K562 (cell line): ENCODE data around the gene IL31RA. TPM values are rescaled to one million over a fixed set of nuclear protein-coding genes. Genes with fewer than 3 reads are reported as not detected.

Experiments used
- ATAC-seq: fragments of 200-7000 bp; cut with Tn5 transposase; 3 replicates; pipeline ENCODE4 v1.9.1; 2020; ENCODE audit warnings: moderate library complexity
- BruUV-seq: library from RNA; stranded (reverse); fragments of 400-500 nt; replicated peaks from 2 replicates; lab custom pipeline; 2021; lab: Mats Ljungman, UMichigan
- CTCF ChIA-PET: fragments of 300-600 bp; formaldehyde crosslinking; extraction: SDS; loops from one replicate; lab custom pipeline; 2021; ENCODE audit warnings: low intra/inter-chr PET ratio; lab: Yijun Ruan, JAX
- POLR2A ChIA-PET: fragments of 300-600, 350-650 bp; sonication (Branson Sonifier 250); formaldehyde crosslinking; extraction: SDS; loops from one replicate; lab custom pipeline; 2021; ENCODE audit warnings: antibody characterized with exemption, inconsistent platforms; lab: Yijun Ruan, JAX
- DNase-seq, 4 experiments: peaks; one replicate each; pipeline versions ENCODE4 v3.0.0 to v3.0.0-alpha.2; 2011 to 2018; ENCODE audit warnings: low spot score in 3 of 4, mixed read lengths in 3 of 4; ENCODE audit errors: extremely low read depth in 1 of 4
- FAIRE-seq: peaks from 2 replicates; lab custom pipeline; 2011; peaks lifted over from hg19 to GRCh38; lab: Jason Lieb, UNC
- H2AFZ ChIP-seq: 2 replicates; pipeline ENCODE4 v1.6.0; 2011; ENCODE audit warnings: low read depth, low read length, control low read depth, inconsistent platforms
- H3K27ac ChIP-seq: fragments of 200-600 bp; 3 replicates; pipeline ENCODE4 v1.8.0; 2011; ENCODE audit warnings: low read depth, mild to moderate bottlenecking, control low read depth, inconsistent platforms, low read length, moderate library complexity, mixed read lengths; ENCODE audit errors: extremely low read depth
- H3K27me3 ChIP-seq, 2 experiments: fragments of 300-600 bp in 1 of 2; 2 replicates in 1 of 2; 3 replicates in 1 of 2; pipeline versions ENCODE4 v1.6.0 to v1.8.0; 2011; ENCODE audit warnings: inconsistent platforms in 2 of 2, low read length in 2 of 2, mild to moderate bottlenecking in 1 of 2, mixed read lengths in 1 of 2, moderate library complexity in 1 of 2; ENCODE audit not compliant: control insufficient read depth in 2 of 2, insufficient read depth in 2 of 2
- H3K36me3 ChIP-seq: fragments of 300-600 bp; 3 replicates; pipeline ENCODE4 v1.8.0; 2011; ENCODE audit warnings: mild to moderate bottlenecking, low read length, inconsistent platforms; ENCODE audit not compliant: control insufficient read depth, insufficient read depth
- H3K4me1 ChIP-seq, 2 experiments: fragments of 200-600 bp in 1 of 2; replicated peaks in 1 of 2; 2 replicates in 1 of 2; 3 replicates in 1 of 2; pipeline versions ENCODE4 v1.5.1 to v1.8.0; 2011; ENCODE audit warnings: inconsistent platforms in 2 of 2, low read length in 2 of 2, mild to moderate bottlenecking in 1 of 2, mixed read lengths in 1 of 2, moderate library complexity in 1 of 2; ENCODE audit not compliant: control insufficient read depth in 2 of 2, insufficient read depth in 2 of 2
- H3K4me2 ChIP-seq: 2 replicates; pipeline ENCODE4 v1.6.1; 2011; ENCODE audit warnings: low read length, control low read depth, inconsistent platforms, mixed read lengths; ENCODE audit not compliant: insufficient read depth
- H3K4me3 ChIP-seq: fragments of 200-600 bp; sonication (generic), shearing (Covaris generic); 2 replicates; pipeline ENCODE4 v1.5.1; 2016; ENCODE audit warnings: control low read depth, inconsistent platforms
- H3K79me2 ChIP-seq: fragments of 200-600 bp; 3 replicates; pipeline ENCODE4 v1.8.0; 2011; ENCODE audit warnings: low read length, inconsistent platforms; ENCODE audit not compliant: control insufficient read depth, insufficient read depth
- H3K9ac ChIP-seq, 2 experiments: 2 replicates each; pipeline versions ENCODE4 v1.6.0 to v1.6.1; 2011; ENCODE audit warnings: low read depth in 2 of 2, low read length in 2 of 2, control low read depth in 1 of 2, inconsistent platforms in 1 of 2, mild to moderate bottlenecking in 1 of 2, mixed read lengths in 1 of 2; ENCODE audit not compliant: insufficient read depth in 1 of 2
- H3K9me1 ChIP-seq: one replicate; pipeline ENCODE4 v1.6.0; 2011; ENCODE audit warnings: inconsistent platforms, mild to moderate bottlenecking, low read length, moderate library complexity; ENCODE audit not compliant: control insufficient read depth, insufficient read depth
- H3K9me3 ChIP-seq: replicated peaks from 2 replicates; pipeline ENCODE4 v1.5.1; 2011; ENCODE audit warnings: low read depth, low read length, inconsistent platforms; ENCODE audit not compliant: control insufficient read depth, insufficient read depth
- H4K20me1 ChIP-seq: replicated peaks from 2 replicates; pipeline ENCODE4 v1.6.1; 2011; ENCODE audit warnings: low read length, inconsistent platforms, mixed read lengths; ENCODE audit not compliant: control insufficient read depth, insufficient read depth
- CHD1 ChIP-seq: fragments of 200-600 bp; sonication (generic); IDR thresholded peaks from one replicate; pipeline ENCODE4 v1.6.1; 2012; ENCODE audit warnings: mild to moderate bottlenecking, moderate library complexity, low read length, inconsistent platforms
- KLF1 ChIP-seq: fragments of 450-650 bp; IDR thresholded peaks from 2 replicates; pipeline ENCODE4 v1.6.1; 2016; ENCODE audit warnings: missing genetic modification characterization, missing compliant biosample characterization
- MNT ChIP-seq, 2 experiments: fragments of 450-650 bp; conservative IDR thresholded peaks; 2 replicates each; pipeline ENCODE4 v1.6.1; 2017; ENCODE audit warnings: mild to moderate bottlenecking in 2 of 2, moderate library complexity in 2 of 2
- MTF1 ChIP-seq: fragments of 250-450 bp; sonication (Bioruptor Pico); IDR thresholded peaks from 2 replicates; pipeline ENCODE4 v1.9.0; 2021; ENCODE audit warnings: moderate library complexity, mild to moderate bottlenecking, inconsistent platforms, borderline replicate concordance
- PHB ChIP-seq: fragments of 250-450 bp; sonication (Bioruptor Pico); IDR thresholded peaks from 2 replicates; pipeline ENCODE4 v1.5.0; 2021
- POLR2AphosphoS5 ChIP-seq: IDR thresholded peaks from 2 replicates; pipeline ENCODE4 v1.6.1; 2011; ENCODE audit warnings: mild to moderate bottlenecking, low read depth, low read length, moderate library complexity; ENCODE audit not compliant: control insufficient read depth, insufficient read depth
- RBFOX2 ChIP-seq: fragments of 200-400 bp; formaldehyde crosslinking; IDR thresholded peaks from 2 replicates; pipeline ENCODE4 v1.6.1; 2017; ENCODE audit warnings: low read depth, mild to moderate bottlenecking, low read length, moderate library complexity
- SNIP1 ChIP-seq: fragments of 450-650 bp; IDR thresholded peaks from 2 replicates; pipeline ENCODE4 v1.7.1; 2017; ENCODE audit warnings: low read depth, mild to moderate bottlenecking
- SRF ChIP-seq, 2 experiments: fragments of 250-450, 450-650 bp in 1 of 2; sonication (Bioruptor Pico) in 1 of 2; sonication (generic) in 1 of 2; formaldehyde crosslinking; IDR thresholded peaks; 2 replicates each; pipeline versions ENCODE4 v1.5.0 to v1.5.1; 2020 to 2022; ENCODE audit warnings: mild to moderate bottlenecking in 1 of 2, missing genetic modification reagents in 1 of 2
- ZNF232 ChIP-seq: sonication (generic); formaldehyde crosslinking; IDR thresholded peaks from 2 replicates; pipeline ENCODE4 v1.8.0; 2022; ENCODE audit warnings: mild to moderate bottlenecking, missing genetic modification reagents
- ZNF316 ChIP-seq: fragments of 450-650 bp; IDR thresholded peaks from 2 replicates; pipeline ENCODE4 v1.6.1; 2016
- ZNF408 ChIP-seq: fragments of 250-450 bp; sonication (Bioruptor Pico); IDR thresholded peaks from 2 replicates; pipeline ENCODE4 v1.4.0; 2020; ENCODE audit warnings: low read depth, mild to moderate bottlenecking, moderate library complexity
- ZNF507 ChIP-seq: conservative IDR thresholded peaks from 2 replicates; pipeline ENCODE4 v1.6.1; 2017; ENCODE audit warnings: missing genetic modification characterization, missing compliant biosample characterization
- ZNF57 ChIP-seq: fragments of 450-650 bp; formaldehyde crosslinking; IDR thresholded peaks from 2 replicates; pipeline ENCODE4 v1.4.0; 2020; ENCODE audit warnings: mild to moderate bottlenecking, moderate library complexity
- ZNF75A ChIP-seq: fragments of 450-650 bp; formaldehyde crosslinking; IDR thresholded peaks from 2 replicates; pipeline ENCODE4 v1.4.0; 2020; ENCODE audit warnings: mild to moderate bottlenecking
- WGBS: fragments of 100-300 bp; shearing (Covaris generic); methylation state at CpG from one replicate; pipeline ENCODE4 v1.1.6; 2016; ENCODE audit warnings: low coverage, mixed read lengths; ENCODE audit not compliant: insufficient coverage; ENCODE audit errors: missing lambda C conversion rate; 5-methylcytosine and 5-hydroxymethylcytosine counted together
- in situ Hi-C: fragments of 300-500 bp; cut with MboI; formaldehyde crosslinking; loops from 4 replicates; pipeline ENCODE4 v1.15.0; 2018; ENCODE audit warnings: inconsistent platforms, mixed read lengths
- intact Hi-C: fragments of 100-400 bp; cut with micrococcal nuclease; formaldehyde crosslinking; loops from 2 replicates; pipeline ENCODE4 v1.14.2; 2022
- polyA plus RNA-seq, 8 experiments: library from polyadenylated mRNA; depleted of rRNA in 4 of 8; stranded (reverse) in 5 of 8; unstranded in 3 of 8; fragments of >200 nt; fragmentation: Nextera tagmentation in 2 of 8; fragmentation: Illumina TruSeq in 1 of 8; extraction: Ambion mirVana in 2 of 8; extraction: Trizol in 1 of 8; gene quantifications; 2 replicates each; pipeline versions ENCODE4 v1.2.1 to v1.2.3, GENCODE V29; 2011 to 2014; ENCODE audit warnings: inconsistent platforms in 1 of 8, missing spikeins in 1 of 8
- total RNA-seq, 7 experiments: library from RNA; depleted of rRNA in 6 of 7; stranded (reverse); fragments of >200 nt in 6 of 7; fragmentation: Illumina TruSeq in 2 of 7; extraction: Trizol in 2 of 7; gene quantifications; 2 replicates each; pipeline versions ENCODE4 v1.2.1 to v1.2.3, GENCODE V29; 2011 to 2021; ENCODE audit warnings: low replicate concordance in 1 of 7
- TF ChIP-seq, protein P1 (sequence below): fragments of 250-450 bp; sonication (Bioruptor Pico); IDR thresholded peaks from 2 replicates; pipeline ENCODE4 v1.5.0; 2021; ENCODE audit warnings: mild to moderate bottlenecking, borderline replicate concordance
- TF ChIP-seq, protein P2 (sequence below): fragments of 450-650 bp; IDR thresholded peaks from 2 replicates; pipeline ENCODE4 v1.6.1; 2016; ENCODE audit warnings: mild to moderate bottlenecking

IL31RA gene
- total and polyA plus RNA-seq, 9 of the 15 experiments (the other 6 are each of a cell fraction or from before 2014, with no cell fraction given) = not detected

DNA sequence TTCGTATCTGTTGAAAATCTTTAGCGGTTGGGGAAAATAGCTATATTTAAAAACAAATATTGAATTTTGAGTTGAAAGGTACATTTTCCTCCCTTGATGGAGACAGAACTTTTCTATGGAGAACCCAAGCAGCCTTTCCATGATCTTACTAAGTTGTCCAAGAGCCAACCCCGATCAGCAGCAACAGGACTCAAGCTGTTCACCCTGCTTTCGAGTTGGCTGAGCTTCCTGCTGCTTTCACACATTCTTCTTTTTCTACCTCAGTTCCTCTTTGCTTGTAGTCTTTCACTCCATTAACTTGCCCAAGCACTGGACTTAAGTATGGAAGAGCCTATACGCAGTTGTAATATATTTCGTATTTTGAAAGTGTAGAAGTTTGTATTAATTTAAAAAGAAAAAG is 84.2 kb downstream of the IL31RA start:
- in situ Hi-C loops (loop anchor here (10.0 to 25.0 kb wide), 2 partner anchors 139 to 902 kb away; no protein-coding TSS in a partner anchor), intact Hi-C loops (no loop called here)
- Histone ChIP-seq H4K20me1 (0 out of 2 replicates have a peak, but pooled peaks cover 2% of the 10 kb centered on the region), H3K79me2 (no peaks in the 10 kb centered on the region), H3K36me3 (peaks cover 10% of the 10 kb centered on the region; the same call in 2 of the 3 replicates), H3K9me3 (no peaks in the 10 kb centered on the region), H3K4me1 (no peaks in the 10 kb centered on the region; a peak in 1 of 5 replicates), H2AFZ (no peak overlapping the region), H3K9ac (no peak overlapping the region), H3K4me3 (no peak overlapping the region), H3K9me1 (no peaks in the 10 kb centered on the region), H3K27ac (no peak overlapping the region), H3K4me2 (no peak overlapping the region), H3K27me3 (no peaks in the 10 kb centered on the region; a peak in 1 of 5 replicates)
- DNase-seq (no peak), ATAC-seq (no peak), FAIRE-seq (no peak)
- POLR2A ChIA-PET = interaction anchor here (1.0 kb wide), 1 partner anchor 9 kb away, joined by 3 read pairs; no protein-coding TSS in a partner anchor
- BruUV-seq = no TSS peak
- 77% methylated on average over 6 of the region's 6 CpGs for WGBS
- TF ChIP-seq MTF1 (CRISPR knock-in tag) (no peak), RBFOX2 (no peak), SNIP1 (no peak), PHB (CRISPR knock-in tag) (no peak), ZNF408 (no peak), ZNF75A (CRISPR knock-in tag) (no peak), KLF1 (tag) (no peak), ZNF57 (CRISPR knock-in tag) (no peak), MNT (conservative IDR thresholded peaks at IDR 0.05) (no peak), ZNF316 (no peak), SRF (CRISPR knock-in tag; IDR thresholded peaks at IDR 0.05) (no peak), ZNF507 (no peak), POLR2AphosphoS5 (no peak), CHD1 (no peak), ZNF232 (no peak)
- TF ChIP-seq, protein P1, sequence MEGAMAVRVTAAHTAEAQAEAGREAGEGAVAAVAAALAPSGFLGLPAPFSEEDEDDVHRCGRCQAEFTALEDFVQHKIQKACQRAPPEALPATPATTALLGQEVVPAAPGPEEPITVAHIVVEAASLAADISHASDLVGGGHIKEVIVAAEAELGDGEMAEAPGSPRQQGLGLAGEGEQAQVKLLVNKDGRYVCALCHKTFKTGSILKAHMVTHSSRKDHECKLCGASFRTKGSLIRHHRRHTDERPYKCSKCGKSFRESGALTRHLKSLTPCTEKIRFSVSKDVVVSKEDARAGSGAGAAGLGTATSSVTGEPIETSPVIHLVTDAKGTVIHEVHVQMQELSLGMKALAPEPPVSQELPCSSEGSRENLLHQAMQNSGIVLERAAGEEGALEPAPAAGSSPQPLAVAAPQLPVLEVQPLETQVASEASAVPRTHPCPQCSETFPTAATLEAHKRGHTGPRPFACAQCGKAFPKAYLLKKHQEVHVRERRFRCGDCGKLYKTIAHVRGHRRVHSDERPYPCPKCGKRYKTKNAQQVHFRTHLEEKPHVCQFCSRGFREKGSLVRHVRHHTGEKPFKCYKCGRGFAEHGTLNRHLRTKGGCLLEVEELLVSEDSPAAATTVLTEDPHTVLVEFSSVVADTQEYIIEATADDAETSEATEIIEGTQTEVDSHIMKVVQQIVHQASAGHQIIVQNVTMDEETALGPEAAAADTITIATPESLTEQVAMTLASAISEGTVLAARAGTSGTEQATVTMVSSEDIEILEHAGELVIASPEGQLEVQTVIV (CRISPR knock-in tag) = no peak
- TF ChIP-seq, protein P2, sequence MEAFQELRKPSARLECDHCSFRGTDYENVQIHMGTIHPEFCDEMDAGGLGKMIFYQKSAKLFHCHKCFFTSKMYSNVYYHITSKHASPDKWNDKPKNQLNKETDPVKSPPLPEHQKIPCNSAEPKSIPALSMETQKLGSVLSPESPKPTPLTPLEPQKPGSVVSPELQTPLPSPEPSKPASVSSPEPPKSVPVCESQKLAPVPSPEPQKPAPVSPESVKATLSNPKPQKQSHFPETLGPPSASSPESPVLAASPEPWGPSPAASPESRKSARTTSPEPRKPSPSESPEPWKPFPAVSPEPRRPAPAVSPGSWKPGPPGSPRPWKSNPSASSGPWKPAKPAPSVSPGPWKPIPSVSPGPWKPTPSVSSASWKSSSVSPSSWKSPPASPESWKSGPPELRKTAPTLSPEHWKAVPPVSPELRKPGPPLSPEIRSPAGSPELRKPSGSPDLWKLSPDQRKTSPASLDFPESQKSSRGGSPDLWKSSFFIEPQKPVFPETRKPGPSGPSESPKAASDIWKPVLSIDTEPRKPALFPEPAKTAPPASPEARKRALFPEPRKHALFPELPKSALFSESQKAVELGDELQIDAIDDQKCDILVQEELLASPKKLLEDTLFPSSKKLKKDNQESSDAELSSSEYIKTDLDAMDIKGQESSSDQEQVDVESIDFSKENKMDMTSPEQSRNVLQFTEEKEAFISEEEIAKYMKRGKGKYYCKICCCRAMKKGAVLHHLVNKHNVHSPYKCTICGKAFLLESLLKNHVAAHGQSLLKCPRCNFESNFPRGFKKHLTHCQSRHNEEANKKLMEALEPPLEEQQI = no peak
- CTCF ChIA-PET = interaction anchor here (0.6 to 2.5 kb wide), 9 partner anchors 38 to 1497 kb away, joined by 3 to 46 read pairs (median 4); no protein-coding TSS in a partner anchor
